H1 (cell line): ENCODE measurements around the gene NUDC. TPM values are rescaled to one million over a fixed set of nuclear protein-coding genes. Genes with fewer than 3 reads are reported as not detected.

Source experiments
- CTCF ChIA-PET: fragments of 300-600 bp; sonication (Branson Sonifier 250); formaldehyde crosslinking; loops from one replicate; lab custom pipeline; 2021; ENCODE audit not compliant: partially characterized antibody; lab: Charles Lee
- POLR2A ChIA-PET: fragments of 300-600 bp; sonication (Branson Sonifier 250); formaldehyde crosslinking; loops from one replicate; lab custom pipeline; 2021; ENCODE audit warnings: inconsistent platforms; ENCODE audit not compliant: partially characterized antibody; lab: Charles Lee
- DNase-seq, 2 experiments: peaks; one replicate each; pipeline versions ENCODE4 v3.0.0 to v3.0.0-alpha.2; 2010 to 2022; ENCODE audit warnings: low spot score in 2 of 2, low read depth in 1 of 2, mixed read lengths in 1 of 2
- FAIRE-seq: peaks from 2 replicates; lab custom pipeline; 2011; peaks lifted over from hg19 to GRCh38; lab: Jason Lieb, UNC
- H2AFZ ChIP-seq: 2 replicates; pipeline ENCODE4 v1.8.1; 2012; ENCODE audit warnings: low read length, inconsistent platforms
- H2AK5ac ChIP-seq: 2 replicates; pipeline ENCODE4 v1.6.1; 2013; ENCODE audit warnings: low read depth, low read length
- H2BK120ac ChIP-seq: replicated peaks from 2 replicates; pipeline ENCODE3; 2013; ENCODE audit warnings: low read depth, low read length, inconsistent platforms
- H2BK12ac ChIP-seq: 2 replicates; pipeline ENCODE4 v1.6.1; 2013; ENCODE audit warnings: low read depth, low read length
- H2BK15ac ChIP-seq: 2 replicates; pipeline ENCODE4 v1.6.1; 2013; ENCODE audit warnings: low read length
- H2BK20ac ChIP-seq: 2 replicates; pipeline ENCODE4 v1.6.1; 2013; ENCODE audit warnings: low read length
- H2BK5ac ChIP-seq: 2 replicates; pipeline ENCODE4 v1.6.1; 2013; ENCODE audit warnings: low read depth, low read length
- H3K14ac ChIP-seq: 2 replicates; pipeline ENCODE4 v1.6.1; 2013; ENCODE audit warnings: inconsistent platforms; ENCODE audit not compliant: insufficient read length
- H3K18ac ChIP-seq: 2 replicates; pipeline ENCODE4 v1.6.1; 2013; ENCODE audit warnings: low read length; ENCODE audit errors: extremely low read depth
- H3K23ac ChIP-seq: 2 replicates; pipeline ENCODE4 v1.6.1; 2013; ENCODE audit warnings: inconsistent platforms; ENCODE audit not compliant: insufficient read length
- H3K23me2 ChIP-seq: 2 replicates; pipeline ENCODE4 v1.6.1; 2013; ENCODE audit warnings: low read depth, low read length
- H3K27ac ChIP-seq: 2 replicates; pipeline ENCODE4 v1.6.1; 2011; ENCODE audit warnings: low read depth, low read length, inconsistent platforms
- H3K27me3 ChIP-seq, 4 experiments: replicated peaks in 1 of 4; 1 replicate in 1 of 4; 2 replicates in 3 of 4; pipeline versions ENCODE4 v1.6.1 to v1.8.1; 2011 to 2013; ENCODE audit warnings: low read length in 3 of 4, mild to moderate bottlenecking in 3 of 4, inconsistent platforms in 2 of 4, mixed read lengths in 2 of 4, moderate library complexity in 1 of 4; ENCODE audit not compliant: control insufficient read depth in 3 of 4, insufficient read depth in 3 of 4; ENCODE audit errors: extremely low read depth in 1 of 4
- H3K36me3 ChIP-seq, 4 experiments: 2 replicates each; pipeline versions ENCODE4 v1.6.1 to v1.8.1; 2011 to 2013; ENCODE audit warnings: mild to moderate bottlenecking in 4 of 4, low read length in 3 of 4, moderate library complexity in 2 of 4, control low read depth in 1 of 4, inconsistent platforms in 1 of 4; ENCODE audit not compliant: insufficient read depth in 4 of 4, control insufficient read depth in 2 of 4
- H3K4ac ChIP-seq: replicated peaks from 2 replicates; pipeline ENCODE3; 2013; ENCODE audit warnings: low read length, low read depth, mixed read lengths, inconsistent platforms; ENCODE audit not compliant: insufficient read length
- H3K4me1 ChIP-seq, 4 experiments: replicated peaks in 1 of 4; 1 replicate in 1 of 4; 2 replicates in 3 of 4; pipeline versions ENCODE4 v1.6.1 to v1.8.1; 2011 to 2013; ENCODE audit warnings: low read length in 3 of 4, inconsistent platforms in 2 of 4, mixed read lengths in 1 of 4; ENCODE audit not compliant: insufficient read depth in 4 of 4, control insufficient read depth in 3 of 4
- H3K4me2 ChIP-seq, 2 experiments: 2 replicates each; pipeline versions ENCODE4 v1.6.1 to v1.8.1; 2011 to 2013; ENCODE audit warnings: low read depth in 2 of 2, low read length in 2 of 2, control low read depth in 1 of 2, inconsistent platforms in 1 of 2, mild to moderate bottlenecking in 1 of 2; ENCODE audit not compliant: insufficient read depth in 1 of 2
- H3K4me3 ChIP-seq, 4 experiments: fragments of 200-600, 300-600 bp in 1 of 4; sonication (generic), shearing (Covaris generic), sonication (Bioruptor Twin) in 1 of 4; 2 replicates each; pipeline versions ENCODE4 v1.5.1 to v1.8.1; 2011 to 2016; ENCODE audit warnings: low read length in 4 of 4, low read depth in 3 of 4, control low read depth in 2 of 4, inconsistent platforms in 2 of 4, mild to moderate bottlenecking in 2 of 4, mixed read lengths in 1 of 4, moderate library complexity in 1 of 4; ENCODE audit not compliant: insufficient read depth in 2 of 4; ENCODE audit errors: extremely low read depth in 1 of 4
- H3K56ac ChIP-seq: replicated peaks from 2 replicates; pipeline ENCODE3; 2013; ENCODE audit warnings: low read depth, mild to moderate bottlenecking, mixed read lengths, low read length, inconsistent platforms; ENCODE audit not compliant: insufficient read length
- H3K79me1 ChIP-seq: 2 replicates; pipeline ENCODE4 v1.6.1; 2013; ENCODE audit warnings: low read depth, low read length, control low read depth
- H3K79me2 ChIP-seq, 2 experiments: 2 replicates each; pipeline versions ENCODE4 v1.6.1 to v1.8.1; 2012 to 2013; ENCODE audit warnings: low read length in 2 of 2, mild to moderate bottlenecking in 2 of 2, inconsistent platforms in 1 of 2; ENCODE audit not compliant: insufficient read depth in 2 of 2, control insufficient read depth in 1 of 2
- H3K9ac ChIP-seq, 4 experiments: replicated peaks in 1 of 4; 1 replicate in 1 of 4; 2 replicates in 3 of 4; pipeline versions ENCODE4 v1.6.1 to v1.8.1; 2011 to 2013; ENCODE audit warnings: low read depth in 3 of 4, low read length in 3 of 4, control low read depth in 2 of 4, mild to moderate bottlenecking in 2 of 4, moderate library complexity in 2 of 4, inconsistent platforms in 1 of 4; ENCODE audit errors: extremely low read depth in 1 of 4
- H3K9me3 ChIP-seq, 2 experiments: 2 replicates each; pipeline versions ENCODE4 v1.6.1 to v1.8.1; 2012 to 2013; ENCODE audit warnings: mild to moderate bottlenecking in 2 of 2, moderate library complexity in 2 of 2, control low read depth in 1 of 2, inconsistent platforms in 1 of 2, low read depth in 1 of 2, low read length in 1 of 2, mixed read lengths in 1 of 2; ENCODE audit not compliant: insufficient read depth in 2 of 2
- H4K20me1 ChIP-seq, 2 experiments: replicated peaks in 1 of 2; 2 replicates each; pipeline versions ENCODE3 to v1.8.1; 2011 to 2013; ENCODE audit warnings: inconsistent platforms in 2 of 2, low read length in 2 of 2, mild to moderate bottlenecking in 1 of 2; ENCODE audit not compliant: insufficient read depth in 2 of 2, control insufficient read depth in 1 of 2
- H4K5ac ChIP-seq: 2 replicates; pipeline ENCODE4 v1.6.1; 2013; ENCODE audit warnings: low read length, low read depth, mixed read lengths, inconsistent platforms; ENCODE audit not compliant: insufficient read length
- H4K8ac ChIP-seq: 2 replicates; pipeline ENCODE4 v1.8.0; 2013; ENCODE audit warnings: mild to moderate bottlenecking, moderate library complexity, low read length, inconsistent platforms; ENCODE audit not compliant: insufficient read depth; ENCODE audit errors: extremely low read depth
- H4K91ac ChIP-seq: replicated peaks from 2 replicates; pipeline ENCODE3; 2013; ENCODE audit warnings: low read length, mixed read lengths, inconsistent platforms; ENCODE audit not compliant: insufficient read length
- CTBP2 ChIP-seq: IDR thresholded peaks from 2 replicates; pipeline ENCODE4 v1.7.0; 2011; ENCODE audit warnings: borderline replicate concordance, mild to moderate bottlenecking, moderate library complexity, mixed read lengths, low read length; ENCODE audit not compliant: insufficient read depth, insufficient read length
- E2F6 ChIP-seq: IDR thresholded peaks from 2 replicates; pipeline ENCODE4 v1.6.1; 2012; ENCODE audit warnings: inconsistent platforms
- MAX ChIP-seq: IDR thresholded peaks from 2 replicates; pipeline ENCODE4 v1.6.1; 2012; ENCODE audit warnings: inconsistent platforms
- NANOG ChIP-seq: IDR thresholded peaks from 2 replicates; pipeline ENCODE4 v1.6.1; 2011; ENCODE audit warnings: low read length, low read depth, mild to moderate bottlenecking, inconsistent platforms; ENCODE audit not compliant: insufficient read depth, poor library complexity, severe bottlenecking
- POU5F1 ChIP-seq: IDR thresholded peaks from 2 replicates; pipeline ENCODE4 v1.6.1; 2011; ENCODE audit warnings: low read depth, mild to moderate bottlenecking, low read length, moderate library complexity
- SAP30 ChIP-seq: fragments of 300-600 bp; sonication (generic); IDR thresholded peaks from 2 replicates; pipeline ENCODE4 v1.7.1; 2012; ENCODE audit warnings: low read length, moderate library complexity, mild to moderate bottlenecking, inconsistent platforms; ENCODE audit not compliant: insufficient read depth, insufficient replicate concordance
- SIRT6 ChIP-seq: IDR thresholded peaks from one replicate; pipeline ENCODE4 v1.7.1; 2012; ENCODE audit warnings: low read length, inconsistent platforms
- SP4 ChIP-seq: IDR thresholded peaks from 2 replicates; pipeline ENCODE4 v1.6.1; 2012; ENCODE audit warnings: low read length, inconsistent platforms
- WGBS, 2 experiments: shearing (Covaris generic) in 1 of 2; methylation state at CpG; one replicate each; pipeline versions ENCODE4 v1.1.6 to v1.1.7; 2013 to 2015; ENCODE audit warnings: low lambda C conversion rate in 2 of 2, mixed read lengths in 2 of 2, inconsistent platforms in 1 of 2, low coverage in 1 of 2, missing lambda C conversion rate in 1 of 2; ENCODE audit not compliant: insufficient replicate concordance in 2 of 2, insufficient coverage in 1 of 2, insufficient read length in 1 of 2; ENCODE audit errors: extremely low coverage in 1 of 2, missing lambda C conversion rate in 1 of 2; 5-methylcytosine and 5-hydroxymethylcytosine counted together
- polyA plus RNA-seq, 7 experiments: library from polyadenylated mRNA; depleted of rRNA in 3 of 7; stranded (reverse) in 5 of 7; unstranded in 2 of 7; fragments of >200 nt in 5 of 7; fragments of 200-250 nt in 2 of 7; gene quantifications; 1 replicate in 5 of 7; 2 replicates in 1 of 7; 4 replicates in 1 of 7; pipeline versions ENCODE4 v1.2.1 to v1.2.3, GENCODE V29; 2011 to 2013; ENCODE audit warnings: missing spikeins in 2 of 7, mixed read lengths in 2 of 7
- total RNA-seq: library from RNA; stranded (reverse); fragmentation: NEBNext Ultra II Directional; extraction: Animal tissue kit (Norgen Biotek cat#: 25700); gene quantifications from 2 replicates; pipeline ENCODE4 v1.2.1, GENCODE V29; 2021

Gene NUDC
- total and polyA plus RNA-seq, 2 of the 8 experiments (the other 6 are each of a cell fraction or from before 2014, with no cell fraction given): 43.2 to 131 TPM

- Histone ChIP-seq H2BK120ac (no peak overlapping the region), H3K23ac (no peak overlapping the region), H2BK12ac (no peak overlapping the region), H2AFZ (no peak overlapping the region), H4K20me1 (peaks cover 0 to 5% of the 10 kb centered on the region in 2 experiments), H3K9me3 (no peaks in the 10 kb centered on the region), H3K27me3 (no peaks in the 10 kb centered on the region), H3K4ac (no peak overlapping the region), H2BK20ac (no peak overlapping the region), H4K8ac (no peak overlapping the region), H3K79me1 (no peaks in the 10 kb centered on the region), H4K91ac (no peak overlapping the region), H3K27ac (no peak overlapping the region), H3K23me2 (no peaks in the 10 kb centered on the region), H3K79me2 (no peaks in the 10 kb centered on the region), H2BK15ac (no peak overlapping the region), H3K4me3 (no peak overlapping the region), H2BK5ac (no peak overlapping the region), H3K4me1 (no peaks in the 10 kb centered on the region), H3K9ac (no peak overlapping the region), H3K14ac (no peak overlapping the region), H4K5ac (no peak overlapping the region), H3K36me3 (peaks cover 2 to 37% (median 15%) of the 10 kb centered on the region in 4 experiments; a peak in 7 of 8 replicates), H2AK5ac (no peak overlapping the region), H3K4me2 (no peak overlapping the region), H3K18ac (no peak overlapping the region), H3K56ac (no peak overlapping the region)
- WGBS, 2 experiments: 90% methylated on average over 1 of the region's 1 CpG; no CpG with 5 or more reads in 1 of the 2 experiments
- no peak for FAIRE-seq
- TF ChIP-seq MAX (no peak), E2F6 (no peak), CTBP2 (no peak), SAP30 (no peak), SP4 (no peak), SIRT6 (no peak), POU5F1 (no peak), NANOG (no peak)
- ChIA-PET POLR2A (interaction anchor here (0.7 to 5.3 kb wide), 10 partner anchors 8 to 81 kb away, joined by 3 to 26 read pairs (median 6); partner anchors contain the start of genes GPATCH3, GPN2, KDF1 and NUDC), CTCF (interaction anchor here (0.8 to 1.5 kb wide), 3 partner anchors 9 to 47 kb away, joined by 3 read pairs; no protein-coding TSS in a partner anchor)
- DNase-seq: no peak
Observed at GRCh38 chr1:26949266-26949925, 27.9 kb downstream of the NUDC start.
